ENCODE results near the gene ARHGEF38.
"Not testable (repeated sequence)": the region's sequence is repeated elsewhere in the genome, so short reads cannot be mapped to it uniquely, and the experiment has no call there.

ARHGEF38 gene

GRCh38 chr4:105605493-105605892 lies 53.1 kb downstream of the ARHGEF38 start:
- in situ Hi-C loops (cut with HindIII; ENCODE audit: low sequenced_read_pairs) = no loop called here

DNA sequence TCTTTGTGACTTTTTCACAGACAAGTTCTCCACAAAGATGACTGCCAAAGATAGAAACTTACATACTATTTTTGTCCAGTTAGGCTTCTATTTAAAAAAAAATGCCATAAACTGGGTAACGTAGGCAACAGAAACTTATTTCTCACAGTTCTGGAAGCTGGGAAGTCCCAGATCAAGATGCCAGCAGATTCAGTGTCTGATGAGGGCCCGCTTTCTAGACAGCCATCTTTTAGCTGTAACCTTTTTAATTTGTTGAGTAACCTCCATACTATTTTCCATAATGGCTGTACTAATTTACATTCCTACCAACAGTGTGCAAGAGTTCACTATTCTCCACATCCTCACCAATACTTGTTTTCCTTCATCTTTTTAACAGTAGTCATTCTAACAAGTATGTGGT lies 55.5 kb downstream of the ARHGEF38 start:
- in situ Hi-C loops (cut with HindIII; ENCODE audit: low sequenced_read_pairs) = no loop called here

DNA sequence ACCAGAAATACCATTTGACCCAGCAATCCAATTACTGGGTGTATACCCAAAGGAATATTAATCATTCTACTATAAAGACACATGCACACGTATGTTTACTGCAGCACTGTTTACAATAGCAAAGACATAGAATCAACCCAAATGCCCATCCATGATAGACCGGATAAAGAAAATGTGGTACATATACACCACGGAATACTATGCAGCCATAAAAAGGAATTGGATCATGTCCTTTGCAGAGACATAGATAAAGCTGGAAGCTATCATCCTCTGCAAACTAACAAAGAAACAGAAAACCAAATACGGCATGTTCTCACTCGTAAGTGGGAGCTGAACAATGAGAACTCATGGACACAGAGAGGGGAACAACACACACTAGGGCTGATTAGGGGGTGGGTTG lies 57.4 kb downstream of the ARHGEF38 start:
- in situ Hi-C loops (cut with HindIII; ENCODE audit: low sequenced_read_pairs) = not testable (repeated sequence)

DNA sequence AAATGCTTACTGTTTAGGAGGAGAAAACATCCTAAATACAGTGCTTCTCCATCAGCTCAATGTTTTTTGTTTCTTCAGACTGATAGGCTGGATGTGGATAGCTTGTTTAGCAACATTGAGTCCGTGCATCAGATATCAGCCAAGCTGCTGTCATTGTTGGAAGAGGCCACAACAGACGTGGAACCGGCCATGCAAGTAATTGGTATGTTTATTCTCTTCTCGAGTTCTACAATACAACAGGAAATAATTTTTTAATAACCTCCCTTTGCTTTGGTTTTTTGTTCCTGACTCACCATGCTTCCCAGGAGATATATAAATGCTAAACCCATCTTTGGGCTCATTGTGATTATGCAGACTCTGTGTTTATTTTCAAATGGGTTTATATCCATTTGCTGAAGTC lies 60.9 kb downstream of the ARHGEF38 start:
- in situ Hi-C loops (cut with HindIII; ENCODE audit: low sequenced_read_pairs) = no loop called here

GRCh38 chr4:105619188-105619931 lies 66.9 kb downstream of the ARHGEF38 start:
- in situ Hi-C loops (cut with HindIII; ENCODE audit: low sequenced_read_pairs) = no loop called here

GRCh38 chr4:105620640-105621323 lies 68.4 kb downstream of the ARHGEF38 start:
- in situ Hi-C loops (cut with HindIII; ENCODE audit: low sequenced_read_pairs) = no loop called here

GRCh38 chr4:105622269-105622668 lies 69.8 kb downstream of the ARHGEF38 start:
- in situ Hi-C loops (cut with HindIII; ENCODE audit: low sequenced_read_pairs) = no loop called here

GRCh38 chr4:105623099-105623498 lies 70.7 kb downstream of the ARHGEF38 start:
- in situ Hi-C loops (cut with HindIII; ENCODE audit: low sequenced_read_pairs) = no loop called here

DNA sequence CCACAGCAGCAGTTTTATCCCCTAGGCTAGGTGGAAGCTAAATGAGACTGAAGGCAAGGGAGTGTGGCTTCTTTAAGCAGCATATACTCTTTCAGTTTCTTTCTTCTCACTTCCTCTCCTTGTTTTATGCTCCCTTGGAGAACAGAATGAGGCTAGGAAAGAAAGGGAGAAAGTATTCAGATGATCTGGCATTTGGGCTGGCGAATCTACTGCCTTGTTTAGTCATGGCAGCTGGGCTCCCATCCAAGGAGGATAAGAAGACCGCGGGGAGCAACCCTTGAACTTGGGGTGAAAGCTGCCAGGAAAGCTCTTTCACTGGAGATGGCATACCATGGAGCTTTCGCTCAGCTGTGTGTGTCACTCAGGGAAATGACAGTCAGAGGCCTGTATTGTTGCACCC lies 72.1 kb downstream of the ARHGEF38 start:
- in situ Hi-C loops (cut with HindIII; ENCODE audit: low sequenced_read_pairs) = no loop called here

- in situ Hi-C loops (cut with HindIII; ENCODE audit: low sequenced_read_pairs) = no loop called here
These were observed 72.8 kb downstream of the ARHGEF38 start for GRCh38 chr4:105625214-105625613.

DNA sequence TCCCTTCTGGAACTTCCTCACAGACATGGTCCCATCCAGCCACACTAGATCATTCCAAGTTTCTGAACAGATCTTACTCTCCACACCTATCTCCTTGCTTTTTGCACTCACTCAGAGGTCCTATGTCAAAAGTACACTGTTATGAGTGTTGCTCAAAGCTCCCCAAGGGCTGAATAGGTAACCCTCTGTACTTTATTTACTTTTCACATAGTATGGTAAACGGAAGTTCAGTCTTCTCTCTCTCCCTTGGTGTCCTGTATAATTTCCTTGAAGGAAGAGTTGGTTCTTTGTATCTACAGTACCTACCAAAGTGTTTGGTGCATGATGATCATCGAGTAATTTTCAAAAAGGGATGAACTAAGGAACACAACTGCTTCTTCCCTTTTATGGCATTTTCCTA lies 74.4 kb downstream of the ARHGEF38 start:
- in situ Hi-C loops (cut with HindIII; ENCODE audit: low sequenced_read_pairs) = no loop called here

GRCh38 chr4:105627620-105628019 lies 75.2 kb downstream of the ARHGEF38 start:
- in situ Hi-C loops (cut with HindIII; ENCODE audit: low sequenced_read_pairs) = no loop called here

GRCh38 chr4:105630670-105631655 lies 78.5 kb downstream of the ARHGEF38 start:
- in situ Hi-C loops (cut with HindIII; ENCODE audit: low sequenced_read_pairs) = no loop called here

DNA sequence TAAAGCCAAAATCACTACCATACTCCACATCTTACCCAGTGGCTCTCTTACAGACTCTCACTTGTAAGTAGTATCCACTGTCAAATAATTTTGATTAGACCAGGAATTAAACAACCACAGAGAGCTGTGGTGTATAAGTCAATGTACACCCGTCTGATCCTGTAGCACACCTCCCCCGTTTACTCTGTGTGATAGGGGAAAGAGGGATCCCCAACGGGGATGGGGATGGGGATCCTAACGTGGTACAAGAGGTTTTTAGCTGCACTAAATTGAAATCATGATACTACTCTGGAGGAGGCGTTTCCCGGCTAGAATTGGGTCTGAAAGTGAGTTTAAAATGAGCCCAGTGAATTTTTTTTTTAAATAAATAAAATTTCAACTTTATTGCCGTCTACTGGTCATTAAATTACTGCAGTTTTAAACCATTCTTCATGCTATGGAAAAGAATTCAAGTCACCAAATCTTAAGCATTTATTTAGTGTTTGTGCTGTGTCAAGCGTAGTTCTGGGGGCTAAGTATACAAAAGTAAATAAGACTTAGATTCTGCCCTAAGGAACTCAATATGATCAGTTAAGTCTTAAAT lies 79.5 kb downstream of the ARHGEF38 start:
- in situ Hi-C loops (cut with HindIII; ENCODE audit: low sequenced_read_pairs) = no loop called here

- in situ Hi-C loops (cut with HindIII; ENCODE audit: low sequenced_read_pairs) = no loop called here
These were observed 80.2 kb downstream of the ARHGEF38 start for GRCh38 chr4:105632599-105632998.

- in situ Hi-C loops (cut with HindIII; ENCODE audit: low sequenced_read_pairs) = no loop called here
These were observed 80.8 kb downstream of the ARHGEF38 start for GRCh38 chr4:105633241-105633640.

- in situ Hi-C loops (cut with HindIII; ENCODE audit: low sequenced_read_pairs) = no loop called here
These were observed 82.1 kb downstream of the ARHGEF38 start for GRCh38 chr4:105634402-105635080.

DNA sequence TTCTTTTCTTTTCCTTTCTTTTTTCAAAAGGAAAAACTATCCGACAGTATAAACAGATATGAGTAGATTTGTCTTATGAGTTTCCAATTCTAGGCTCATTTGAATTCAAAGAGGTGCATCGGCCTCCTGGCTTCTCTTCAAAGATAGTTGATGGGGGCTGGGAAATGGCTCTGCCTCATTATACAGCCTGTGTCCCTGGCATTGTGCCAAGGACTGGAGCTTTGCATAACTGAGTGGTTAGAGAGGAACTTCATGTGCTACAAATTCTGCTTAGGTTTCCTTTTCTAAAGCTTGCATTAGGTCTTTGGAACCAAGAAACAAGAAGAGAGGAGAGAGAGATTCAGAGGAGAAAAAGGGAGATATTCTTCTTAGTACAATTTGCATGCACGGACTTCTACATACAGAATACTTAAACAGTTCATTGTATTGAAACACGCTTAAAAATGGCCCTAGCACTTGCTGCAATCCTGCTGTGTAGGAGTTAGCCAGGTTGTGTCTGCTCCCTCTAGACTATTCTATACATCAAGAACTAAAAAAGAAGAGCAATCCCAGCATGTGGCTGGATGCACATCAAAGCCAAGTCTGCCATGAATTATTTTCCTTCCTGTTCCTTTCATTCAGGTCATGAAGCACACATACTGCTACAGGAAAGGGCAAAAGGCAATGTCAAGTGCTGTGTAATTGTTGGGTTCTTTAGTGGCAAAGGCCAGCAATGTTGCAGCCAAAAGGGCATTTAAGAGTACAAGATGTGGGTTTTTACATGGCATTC lies 85.2 kb downstream of the ARHGEF38 start:
- in situ Hi-C loops (cut with HindIII; ENCODE audit: low sequenced_read_pairs) = no loop called here

- in situ Hi-C loops (cut with HindIII; ENCODE audit: low sequenced_read_pairs) = no loop called here
These were observed 89.4 kb downstream of the ARHGEF38 start for GRCh38 chr4:105641845-105642244.

DNA sequence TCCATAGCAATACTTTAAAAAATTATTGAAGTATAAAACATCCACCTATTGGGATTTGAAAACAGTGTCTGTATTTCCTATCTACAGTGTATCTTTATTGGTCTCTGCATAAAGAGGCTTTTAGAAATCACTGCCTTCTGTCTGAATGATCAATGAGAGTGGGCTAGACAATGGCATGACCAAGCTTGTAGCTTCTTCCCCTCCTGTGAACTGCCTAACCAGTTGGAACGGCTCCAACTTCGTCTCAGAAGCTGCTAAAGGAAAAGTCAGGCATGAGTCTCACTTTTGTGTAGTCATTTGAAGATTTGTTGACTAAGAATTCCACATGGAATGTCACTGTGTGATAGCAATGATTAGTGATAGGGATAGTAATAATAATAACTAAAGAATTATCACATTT lies 91.8 kb downstream of the ARHGEF38 start:
- in situ Hi-C loops (cut with HindIII; ENCODE audit: low sequenced_read_pairs) = no loop called here
